Right cardiac atrium (tissue), 5 donors: ENCODE results near the gene GSG1. TPM values are rescaled to one million over a fixed set of nuclear protein-coding genes. Genes with fewer than 3 reads are reported as not detected.

Experiments used
- ATAC-seq, 2 donors: fragments of 200-7000 bp; cut with Tn5 transposase; one replicate each; pipeline versions ENCODE4 v1.8.0 to v1.9.1; 2020; ENCODE audit warnings: moderate library complexity in 2 of 2, mild to moderate bottlenecking in 1 of 2
- DNase-seq, 3 donors: peaks; one replicate each; pipeline ENCODE4 v3.0.0-alpha.2; 2020
- H3K27ac ChIP-seq: one replicate; pipeline ENCODE4 v1.5.1; 2013; ENCODE audit warnings: mild to moderate bottlenecking, low read length, control low read depth, moderate library complexity
- H3K27me3 ChIP-seq: one replicate; pipeline ENCODE4 v1.6.1; 2013; ENCODE audit not compliant: control insufficient read depth, insufficient read depth
- H3K4me1 ChIP-seq: one replicate; pipeline ENCODE4 v1.6.1; 2013; ENCODE audit warnings: low read length; ENCODE audit not compliant: control insufficient read depth, insufficient read depth
- H3K4me3 ChIP-seq: one replicate; pipeline ENCODE4 v1.5.1; 2013; ENCODE audit warnings: low read length, control low read depth
- H3K9me3 ChIP-seq: one replicate; pipeline ENCODE4 v1.6.1; 2013; ENCODE audit warnings: low read length; ENCODE audit not compliant: control insufficient read depth
- WGBS: extraction: QIAGEN DNeasy Blood & Tissue Kit; methylation state at CpG from one replicate; pipeline ENCODE4 v1.1.7; 2013; 5-methylcytosine and 5-hydroxymethylcytosine counted together
- intact Hi-C, 4 donors: fragments of 100-400 bp; cut with DNase I; formaldehyde crosslinking; loops; one replicate each; pipeline versions ENCODE4 v1.11.0 to v1.14.0; 2022 to 2023
- polyA plus RNA-seq: library from polyadenylated mRNA; stranded (reverse); fragments of 200-250 nt; gene quantifications from one replicate; pipeline ENCODE4 v1.2.3, GENCODE V29; 2013
- total RNA-seq, 4 donors: library from RNA; stranded (reverse); fragmentation: NEBNext Ultra II Directional; extraction: Animal tissue kit (Norgen Biotek cat#: 25700); gene quantifications; one replicate each; pipeline ENCODE4 v1.2.1, GENCODE V29; 2021
- donor health status: healthy with polysubstance abuse.
- donor health status: DM: no; HTN: yes; CAD: no.
- donor health status: DM: no; HTN: no; CAD: no.
- donor health status: DM: no; HTN: yes; CAD: no; lungs with severe emphysema.
- donor health status: DM: yes; HTN: yes; CAD: no.

GSG1 gene
- total and polyA plus RNA-seq, 5 donors = 0.07 TPM; not detected in 4

GRCh38 chr12:13075118-13075480 lies 28.4 kb downstream of the GSG1 start:
- Histone ChIP-seq H3K4me1 (no peaks in the 10 kb centered on the region), H3K27ac (no peak overlapping the region), H3K4me3 (no peak overlapping the region), H3K27me3 (no peaks in the 10 kb centered on the region), H3K9me3 (no peaks in the 10 kb centered on the region)
- DNase-seq = no peak
- intact Hi-C loops = no loop called here
- ATAC-seq = no peak

DNA sequence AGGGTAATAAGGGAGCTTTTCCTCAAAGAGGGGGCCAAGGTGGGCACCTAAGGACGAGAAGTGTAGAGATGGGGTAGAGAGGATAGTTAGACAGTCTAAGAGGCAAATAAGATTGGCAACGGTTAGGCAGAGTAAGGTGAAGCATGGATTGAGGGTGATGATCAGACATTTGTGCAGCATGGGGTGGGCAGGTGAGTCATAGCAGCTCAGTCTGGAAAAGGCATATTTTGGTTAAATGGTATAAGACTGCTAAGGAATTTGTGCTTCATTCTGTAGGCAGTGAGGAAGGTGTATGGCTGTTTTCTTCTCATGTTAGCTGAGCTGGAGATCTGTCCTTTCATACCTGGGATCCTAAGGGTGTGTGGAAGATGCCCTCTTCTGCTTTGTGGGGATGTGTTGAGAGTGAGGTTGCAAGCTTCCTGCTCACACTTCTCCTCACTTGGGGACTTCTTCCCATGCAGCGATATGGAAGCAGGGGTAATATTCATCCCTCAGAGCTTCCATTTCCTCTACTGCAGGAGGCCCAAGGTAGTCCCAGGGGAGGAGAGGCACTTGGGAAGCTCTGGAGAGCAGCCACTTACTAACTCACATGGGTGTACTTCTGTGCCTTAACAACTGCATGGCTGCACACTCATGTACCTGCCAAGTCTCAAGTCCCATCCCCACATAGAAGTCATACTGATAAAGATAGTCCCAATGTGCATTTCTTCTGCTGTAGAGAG lies 28.9 kb downstream of the GSG1 start:
- Histone ChIP-seq H3K4me3 (no peak overlapping the region), H3K27me3 (no peaks in the 10 kb centered on the region), H3K9me3 (no peaks in the 10 kb centered on the region), H3K4me1 (no peaks in the 10 kb centered on the region), H3K27ac (no peak overlapping the region)
- DNase-seq (no peak), ATAC-seq (no peak)
- intact Hi-C loops = no loop called here
- 92% methylated on average over 3 of the region's 3 CpGs for WGBS

DNA sequence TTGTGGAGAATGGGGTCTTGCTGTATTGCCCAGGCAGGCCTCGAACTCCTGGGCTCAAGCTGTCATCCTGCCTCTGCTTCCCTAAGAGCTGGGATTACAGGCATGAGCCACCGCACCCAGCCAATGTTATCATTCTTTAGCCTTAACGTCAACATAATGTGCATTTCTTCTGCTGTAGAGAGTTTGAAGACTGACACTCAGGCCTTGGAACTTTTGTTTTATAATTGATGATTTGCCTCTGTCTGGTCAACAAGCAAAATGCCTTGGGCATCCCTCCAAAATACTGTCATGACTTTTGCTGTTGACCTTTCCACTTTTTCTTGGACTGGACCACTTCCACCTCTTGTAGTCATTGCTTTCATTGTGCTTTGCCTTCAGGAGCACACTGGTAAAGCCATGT lies 30.3 kb downstream of the GSG1 start:
- Histone ChIP-seq H3K27ac (no peak overlapping the region), H3K4me1 (no peaks in the 10 kb centered on the region), H3K4me3 (no peak overlapping the region), H3K27me3 (no peaks in the 10 kb centered on the region), H3K9me3 (no peaks in the 10 kb centered on the region)
- ATAC-seq (no peak), DNase-seq (no peak)
- WGBS = 76% methylated on average over 3 of the region's 3 CpGs
- intact Hi-C loops = no loop called here

- WGBS = 83% methylated on average over 10 of the region's 10 CpGs
- no peak overlapping the region for H3K27ac ChIP-seq
- no peak for ATAC-seq
- no peak overlapping the region for H3K4me3 ChIP-seq
- intact Hi-C loops = no loop called here
- no peaks in the 10 kb centered on the region for H3K9me3 ChIP-seq
- H3K4me1 ChIP-seq = no peaks in the 10 kb centered on the region
- H3K27me3 ChIP-seq = no peaks in the 10 kb centered on the region
- DNase-seq = no peak
Observed at GRCh38 chr12:13071305-13072280, 31.9 kb downstream of the GSG1 start.

DNA sequence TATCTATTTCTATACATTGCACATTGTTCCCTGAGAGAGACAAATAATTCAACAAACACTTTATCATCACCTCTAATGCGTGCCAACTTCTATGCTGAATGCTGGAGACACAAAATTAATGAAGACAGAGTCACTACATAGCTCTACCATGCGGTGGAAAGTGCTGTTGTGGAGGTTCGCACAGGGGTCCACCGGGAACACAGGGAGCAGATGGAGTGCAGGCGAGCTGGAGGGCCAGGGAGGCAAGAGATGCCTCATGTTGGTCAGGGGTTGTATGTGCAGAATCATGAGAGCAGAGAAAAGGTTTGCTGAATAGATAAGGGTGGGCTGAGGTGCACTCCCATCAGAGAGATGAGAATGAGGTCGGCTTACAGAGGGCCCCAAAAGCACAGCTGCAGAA lies 34.1 kb downstream of the GSG1 start:
- no peaks in the 10 kb centered on the region for H3K27me3 ChIP-seq
- no peak for ATAC-seq
- intact Hi-C loops = no loop called here
- H3K27ac ChIP-seq = no peak overlapping the region
- H3K9me3 ChIP-seq = no peaks in the 10 kb centered on the region
- H3K4me1 ChIP-seq = no peaks in the 10 kb centered on the region
- no peak for DNase-seq
- WGBS = 90% methylated on average over 6 of the region's 6 CpGs
- no peak overlapping the region for H3K4me3 ChIP-seq

DNA sequence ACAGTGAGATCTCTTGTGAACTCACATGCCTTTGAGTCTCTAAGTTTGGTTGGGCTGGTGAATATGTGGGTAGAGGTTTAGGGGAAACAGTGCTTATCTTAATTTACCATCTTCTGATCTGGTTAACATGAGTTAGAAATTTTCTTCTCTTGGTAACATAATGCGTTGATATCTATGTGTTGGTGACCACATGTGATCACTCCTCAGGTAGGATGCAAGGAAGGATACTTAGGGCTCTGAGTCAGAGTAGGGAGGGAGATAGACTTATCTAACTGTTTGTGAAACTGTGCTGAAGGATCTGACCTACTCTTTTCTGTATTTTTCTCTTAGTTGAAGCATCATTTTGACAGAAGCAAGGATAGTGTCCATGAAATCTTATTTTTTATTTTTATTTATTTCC lies 36.1 kb downstream of the GSG1 start:
- WGBS = 89% methylated on average over 1 of the region's 1 CpG
- Histone ChIP-seq H3K27me3 (no peaks in the 10 kb centered on the region), H3K9me3 (no peaks in the 10 kb centered on the region), H3K4me1 (no peaks in the 10 kb centered on the region), H3K27ac (no peak overlapping the region), H3K4me3 (no peak overlapping the region)
- ATAC-seq (no peak), DNase-seq (no peak)
- intact Hi-C loops = no loop called here

- Histone ChIP-seq H3K9me3 (no peaks in the 10 kb centered on the region), H3K4me1 (no peaks in the 10 kb centered on the region), H3K27ac (no peak overlapping the region), H3K4me3 (no peak overlapping the region), H3K27me3 (no peaks in the 10 kb centered on the region)
- ATAC-seq (no peak), DNase-seq (no peak)
- intact Hi-C loops = no loop called here
- 88% methylated on average over 7 of the region's 7 CpGs for WGBS
Observed at GRCh38 chr12:13066459-13066858, 37.0 kb downstream of the GSG1 start.

GRCh38 chr12:13066014-13066413 lies 37.5 kb downstream of the GSG1 start:
- H3K27me3 ChIP-seq = no peaks in the 10 kb centered on the region
- DNase-seq (no peak), ATAC-seq (no peak)
- H3K4me3 ChIP-seq = no peak overlapping the region
- intact Hi-C loops = no loop called here
- no peaks in the 10 kb centered on the region for H3K9me3 ChIP-seq
- H3K4me1 ChIP-seq = no peaks in the 10 kb centered on the region
- no peak overlapping the region for H3K27ac ChIP-seq
- WGBS = 87% methylated on average over 2 of the region's 2 CpGs

- no peaks in the 10 kb centered on the region for H3K9me3 ChIP-seq
- no peak overlapping the region for H3K4me3 ChIP-seq
- no peaks in the 10 kb centered on the region for H3K4me1 ChIP-seq
- 78% methylated on average over 5 of the region's 5 CpGs for WGBS
- ATAC-seq (no peak), DNase-seq (no peak)
- no peaks in the 10 kb centered on the region for H3K27me3 ChIP-seq
- intact Hi-C loops = no loop called here
- no peak overlapping the region for H3K27ac ChIP-seq
Observed at GRCh38 chr12:13062669-13063068, 40.8 kb downstream of the GSG1 start.

- Histone ChIP-seq H3K27me3 (no peaks in the 10 kb centered on the region), H3K9me3 (no peaks in the 10 kb centered on the region), H3K4me3 (no peak overlapping the region), H3K27ac (no peak overlapping the region), H3K4me1 (no peaks in the 10 kb centered on the region)
- intact Hi-C loops = no loop called here
- 82% methylated on average over 5 of the region's 5 CpGs for WGBS
- DNase-seq (no peak), ATAC-seq (no peak)
Observed at GRCh38 chr12:13061377-13061776, 42.1 kb downstream of the GSG1 start.

- DNase-seq (no peak), ATAC-seq (no peak)
- no peaks in the 10 kb centered on the region for H3K4me1 ChIP-seq
- no peaks in the 10 kb centered on the region for H3K27me3 ChIP-seq
- no peak overlapping the region for H3K27ac ChIP-seq
- H3K4me3 ChIP-seq = no peak overlapping the region
- intact Hi-C loops = no loop called here
- no peaks in the 10 kb centered on the region for H3K9me3 ChIP-seq
- 91% methylated on average over 2 of the region's 2 CpGs for WGBS
Observed at GRCh38 chr12:13060581-13060980, 42.9 kb downstream of the GSG1 start.
